Kidney epithelial cell (primary cell): ENCODE results near the gene ILK. TPM values are rescaled to one million over a fixed set of nuclear protein-coding genes. Genes with fewer than 3 reads are reported as not detected.
A peak's percentile ranks its signal among the peaks of the same experiment; 100 is the strongest.

ENCODE experiments used
- DNase-seq: peaks from one replicate; pipeline ENCODE4 v3.0.0-alpha.2; 2010; ENCODE audit warnings: low read depth
- H3K27me3 ChIP-seq: 2 replicates; pipeline ENCODE4 v1.6.0; 2011; ENCODE audit warnings: low read length; ENCODE audit not compliant: control insufficient read depth, insufficient read depth
- H3K36me3 ChIP-seq: 2 replicates; pipeline ENCODE4 v1.5.1; 2011; ENCODE audit warnings: low read length; ENCODE audit not compliant: control insufficient read depth, insufficient read depth
- H3K4me3 ChIP-seq: 2 replicates; pipeline ENCODE4 v1.5.1; 2011; ENCODE audit warnings: low read depth, mild to moderate bottlenecking, control low read depth, low read length
- total RNA-seq: library from RNA; depleted of rRNA; stranded (reverse); fragments of >200 nt; gene quantifications from 2 replicates; pipeline ENCODE4 v1.2.3, GENCODE V29; 2015
- TF ChIP-seq, protein P1 (sequence below): IDR thresholded peaks from 2 replicates; pipeline ENCODE4 v1.5.1; 2011; ENCODE audit warnings: mild to moderate bottlenecking, moderate library complexity, low read length, control low read depth, inconsistent platforms; ENCODE audit not compliant: insufficient read depth, poor library complexity, severe bottlenecking

Gene ILK
- total RNA-seq, 1 donor from 2014 or later = 154 TPM

DNA sequence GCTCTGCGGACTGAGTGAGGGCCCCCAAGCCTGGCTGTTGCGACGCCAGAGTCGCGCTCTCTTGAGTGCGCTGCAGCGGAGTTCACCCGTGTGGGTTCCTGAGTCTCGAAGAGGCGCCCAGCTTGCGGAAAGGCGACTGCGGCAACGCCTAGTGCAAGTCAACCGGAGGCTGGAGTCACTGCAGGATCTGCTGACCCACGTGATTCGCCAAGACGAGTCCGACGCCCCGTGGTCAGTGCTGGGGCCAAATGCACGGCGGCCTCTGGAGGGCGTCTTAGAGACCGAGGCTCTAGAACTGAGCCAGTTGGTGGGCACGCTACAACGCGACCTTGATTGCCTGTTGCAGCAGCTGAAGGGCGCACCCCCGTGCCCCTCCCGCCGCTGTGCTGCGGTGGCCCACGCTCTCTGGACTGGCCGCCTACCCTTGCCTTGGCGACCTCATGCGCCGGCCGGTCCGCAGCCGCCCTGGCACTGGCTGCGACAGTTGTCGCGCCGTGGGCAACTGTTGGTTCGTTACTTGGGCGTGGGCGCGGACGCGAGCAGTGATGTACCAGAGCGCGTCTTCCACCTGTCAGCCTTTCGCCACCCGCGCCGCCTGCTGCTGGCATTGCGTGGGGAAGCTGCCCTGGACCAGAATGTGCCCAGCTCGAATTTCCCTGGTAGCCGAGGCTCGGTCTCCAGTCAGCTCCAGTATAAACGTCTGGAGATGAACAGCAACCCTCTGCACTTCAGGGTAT, 32.7 kb upstream of the ILK start:
- TF ChIP-seq, protein P1, sequence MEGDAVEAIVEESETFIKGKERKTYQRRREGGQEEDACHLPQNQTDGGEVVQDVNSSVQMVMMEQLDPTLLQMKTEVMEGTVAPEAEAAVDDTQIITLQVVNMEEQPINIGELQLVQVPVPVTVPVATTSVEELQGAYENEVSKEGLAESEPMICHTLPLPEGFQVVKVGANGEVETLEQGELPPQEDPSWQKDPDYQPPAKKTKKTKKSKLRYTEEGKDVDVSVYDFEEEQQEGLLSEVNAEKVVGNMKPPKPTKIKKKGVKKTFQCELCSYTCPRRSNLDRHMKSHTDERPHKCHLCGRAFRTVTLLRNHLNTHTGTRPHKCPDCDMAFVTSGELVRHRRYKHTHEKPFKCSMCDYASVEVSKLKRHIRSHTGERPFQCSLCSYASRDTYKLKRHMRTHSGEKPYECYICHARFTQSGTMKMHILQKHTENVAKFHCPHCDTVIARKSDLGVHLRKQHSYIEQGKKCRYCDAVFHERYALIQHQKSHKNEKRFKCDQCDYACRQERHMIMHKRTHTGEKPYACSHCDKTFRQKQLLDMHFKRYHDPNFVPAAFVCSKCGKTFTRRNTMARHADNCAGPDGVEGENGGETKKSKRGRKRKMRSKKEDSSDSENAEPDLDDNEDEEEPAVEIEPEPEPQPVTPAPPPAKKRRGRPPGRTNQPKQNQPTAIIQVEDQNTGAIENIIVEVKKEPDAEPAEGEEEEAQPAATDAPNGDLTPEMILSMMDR = peak; percentile 13
- no peak for DNase-seq
- Histone ChIP-seq H3K27me3 (peaks cover 13% of the 10 kb centered on the region), H3K4me3 (no peak overlapping the region), H3K36me3 (no peaks in the 10 kb centered on the region)

DNA sequence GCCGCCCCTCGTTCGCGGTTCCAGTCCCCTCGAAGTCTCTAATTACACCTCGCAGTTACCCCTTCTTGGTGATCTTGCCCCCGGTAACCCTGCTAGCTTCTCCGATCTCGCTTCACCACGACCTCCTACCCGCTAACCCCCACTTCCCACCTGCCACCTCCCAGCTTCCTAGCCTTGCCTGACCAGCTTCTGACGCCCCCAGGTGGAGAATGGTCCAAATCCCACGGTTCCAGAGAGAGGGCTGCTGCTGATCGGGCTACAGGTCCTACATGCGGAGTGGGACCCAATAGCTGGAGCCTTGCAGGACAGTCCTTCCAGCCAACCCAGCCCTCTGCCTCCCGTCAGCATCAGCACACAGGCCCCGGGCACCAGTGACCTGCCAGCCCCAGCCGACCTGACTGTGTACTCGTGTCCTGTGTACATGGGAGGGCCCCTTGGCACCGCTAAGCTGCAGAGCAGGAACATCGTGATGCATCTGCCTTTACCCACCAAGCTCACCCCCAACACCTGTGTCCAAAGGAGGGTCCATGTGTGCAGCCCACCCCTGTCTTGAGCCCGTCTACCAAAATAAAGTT, 32.1 kb upstream of the ILK start:
- no peaks in the 10 kb centered on the region for H3K36me3 ChIP-seq
- TF ChIP-seq, protein P1 = no peak
- no peak for DNase-seq
- H3K27me3 ChIP-seq = peaks cover 13% of the 10 kb centered on the region
- H3K4me3 ChIP-seq = no peak overlapping the region

DNA sequence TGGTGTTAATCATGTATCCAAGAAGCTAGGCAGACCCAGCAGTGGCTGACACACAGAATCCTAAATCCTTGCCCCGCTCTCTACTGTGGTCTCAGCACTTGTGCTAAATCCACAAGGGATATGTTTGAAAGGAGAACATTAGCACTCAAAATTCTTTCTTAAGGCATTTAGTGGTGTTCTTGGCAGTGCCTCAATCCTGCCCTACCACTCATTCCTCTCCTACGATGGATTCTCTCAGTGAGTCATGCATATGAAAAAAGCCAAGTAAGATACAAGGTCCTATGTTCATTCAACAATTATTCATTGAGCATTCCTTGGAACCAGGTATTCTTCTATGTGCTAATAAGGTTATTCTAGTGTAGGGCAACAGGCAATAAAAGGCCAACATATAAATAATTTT, 31.4 kb upstream of the ILK start:
- Histone ChIP-seq H3K36me3 (no peaks in the 10 kb centered on the region), H3K4me3 (no peak overlapping the region), H3K27me3 (peaks cover 13% of the 10 kb centered on the region)
- TF ChIP-seq, protein P1 = no peak
- no peak for DNase-seq

DNA sequence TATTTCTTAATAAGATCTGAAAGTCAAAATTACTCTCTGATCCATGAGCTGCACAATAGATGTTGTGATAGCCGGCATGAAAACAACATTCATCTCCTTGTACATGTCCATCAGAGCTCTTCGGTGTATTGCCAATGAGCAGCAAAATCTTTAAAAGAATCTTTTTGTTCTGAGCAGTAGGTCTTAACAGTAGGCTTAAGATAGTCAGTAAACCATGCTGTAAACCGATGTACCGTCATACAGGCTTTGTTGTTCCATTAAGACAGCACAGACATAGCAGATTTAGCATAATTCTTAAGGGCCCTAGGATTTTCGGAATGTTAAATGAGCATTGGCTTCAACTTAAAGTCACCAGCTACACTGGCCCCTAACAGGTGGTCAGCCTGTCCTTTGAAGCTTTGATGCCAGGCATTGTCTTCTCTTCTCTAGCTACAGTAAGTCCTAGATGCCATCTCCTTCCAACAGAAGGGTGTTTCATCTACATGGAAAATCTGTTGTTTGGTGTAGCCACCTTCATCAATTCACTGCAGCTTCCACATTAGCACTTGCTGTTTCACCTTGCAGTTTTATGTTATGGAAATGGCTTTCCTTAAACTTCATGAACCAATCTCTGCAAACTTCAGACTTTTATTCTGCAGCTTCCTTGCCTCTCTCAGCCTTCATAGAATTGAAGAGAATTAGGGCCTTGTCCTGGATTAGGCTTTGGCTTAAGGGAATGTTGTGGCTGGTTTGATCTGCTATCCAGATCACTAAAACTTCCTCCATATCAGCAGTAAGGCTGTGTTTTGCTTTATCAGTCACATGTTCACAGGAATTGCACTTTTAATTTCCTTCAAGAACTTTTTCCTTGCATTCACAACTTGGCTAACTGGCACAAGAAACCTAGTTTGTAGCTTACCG, 28.5 kb upstream of the ILK start:
- TF ChIP-seq, protein P1 = no peak
- Histone ChIP-seq H3K4me3 (no peak overlapping the region), H3K27me3 (peaks cover 13% of the 10 kb centered on the region), H3K36me3 (no peaks in the 10 kb centered on the region)
- DNase-seq = no peak

DNA sequence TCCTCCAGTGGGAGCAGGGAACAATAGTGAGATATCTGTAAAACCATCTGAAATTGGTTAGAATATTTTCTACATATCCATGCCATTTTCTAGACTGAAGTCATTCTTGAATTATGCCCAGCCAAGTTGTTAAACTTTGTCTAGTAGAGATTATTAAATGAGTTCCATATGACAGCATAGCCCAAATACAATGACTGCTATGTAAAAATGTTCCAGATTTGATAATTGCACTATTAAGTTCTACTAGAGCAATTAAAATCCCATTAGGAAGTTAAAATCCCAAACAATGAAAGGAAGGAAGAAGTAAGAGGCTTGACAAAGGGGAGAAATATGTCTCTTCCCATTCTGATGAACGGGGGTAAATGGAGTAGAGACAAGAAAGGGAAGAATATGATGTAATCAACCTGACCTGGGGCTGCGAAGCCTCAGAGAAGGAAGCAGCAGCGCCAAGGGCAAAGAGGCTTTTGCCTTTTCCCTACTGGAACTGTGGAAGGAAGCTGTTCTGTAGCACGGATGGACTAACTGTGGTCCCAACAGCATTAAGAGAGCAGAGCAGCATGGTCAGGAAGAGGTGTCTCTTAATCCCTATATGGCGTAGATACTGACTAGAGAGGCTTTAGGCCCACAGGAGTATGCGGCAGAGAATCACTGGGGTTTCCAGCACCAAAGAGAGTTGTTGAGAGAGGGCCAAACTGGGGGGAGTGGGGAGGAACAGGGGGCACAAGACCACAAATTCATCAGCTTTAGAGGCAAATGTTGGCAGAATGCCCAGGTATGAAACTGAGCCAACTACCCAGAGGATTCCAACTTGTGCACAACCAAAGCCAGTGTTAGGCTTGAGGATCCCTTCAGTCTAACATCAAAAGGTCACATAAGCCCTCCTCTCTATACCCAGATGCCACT, 26.9 kb upstream of the ILK start:
- no peaks in the 10 kb centered on the region for H3K27me3 ChIP-seq
- DNase-seq = no peak
- H3K4me3 ChIP-seq = no peak overlapping the region
- TF ChIP-seq, protein P1 = no peak
- no peaks in the 10 kb centered on the region for H3K36me3 ChIP-seq
